Right lobe of liver (tissue), 6 donors: ENCODE measurements around the gene SNRNP48. TPM values are rescaled to one million over a fixed set of nuclear protein-coding genes. Genes with fewer than 3 reads are reported as not detected.

ENCODE experiments used
- ATAC-seq, 4 donors: fragments of 200-7000 bp; cut with Tn5 transposase; one replicate each; pipeline ENCODE4 v1.9.1; 2020; ENCODE audit warnings: mild to moderate bottlenecking in 4 of 4, moderate library complexity in 4 of 4
- DNase-seq, 3 donors: peaks; one replicate each; pipeline ENCODE4 v3.0.0-alpha.2; 2020
- H3K27ac ChIP-seq, 3 donors: fragments of 200-600 bp; one replicate each; pipeline ENCODE4 v1.8.0; 2022
- H3K27me3 ChIP-seq, 2 donors: fragments of 200-600 bp; one replicate each; pipeline ENCODE4 v1.8.0; 2022
- H3K36me3 ChIP-seq, 4 donors: fragments of 200-600 bp; sonication (generic) in 1 of 4; one replicate each; pipeline versions ENCODE4 v1.5.1 to v1.8.0; 2017 to 2022; ENCODE audit warnings: control low read depth in 1 of 4
- H3K4me1 ChIP-seq, 4 donors: fragments of 200-600 bp; sonication (generic) in 1 of 4; one replicate each; pipeline versions ENCODE4 v1.5.1 to v1.8.0; 2017 to 2022; ENCODE audit warnings: control low read depth in 1 of 4
- H3K4me3 ChIP-seq, 3 donors: fragments of 200-600 bp; one replicate each; pipeline ENCODE4 v1.8.0; 2022
- H3K9me3 ChIP-seq, 4 donors: fragments of 200-600 bp; sonication (generic) in 1 of 4; one replicate each; pipeline versions ENCODE4 v1.5.1 to v1.8.0; 2017 to 2022; ENCODE audit warnings: control low read depth in 1 of 4
- CTCF ChIP-seq, 4 donors: fragments of 200-600 bp in 3 of 4; fragments of 450-650 bp in 1 of 4; IDR thresholded peaks; one replicate each; pipeline versions ENCODE4 v1.5.1 to v1.8.0; 2016 to 2022; ENCODE audit warnings: antibody characterized with exemption in 4 of 4, mild to moderate bottlenecking in 2 of 4
- POLR2A ChIP-seq: fragments of 450-650 bp; IDR thresholded peaks from one replicate; pipeline ENCODE4 v1.6.1; 2017; ENCODE audit warnings: antibody characterized with exemption, mild to moderate bottlenecking
- WGBS: methylation state at CpG from one replicate; pipeline ENCODE4 v1.1.6; 2018; ENCODE audit warnings: low coverage, low lambda C conversion rate; ENCODE audit not compliant: insufficient coverage; ENCODE audit errors: missing lambda C conversion rate; 5-methylcytosine and 5-hydroxymethylcytosine counted together
- intact Hi-C, 2 donors: fragments of 100-400 bp; cut with DNase I; formaldehyde crosslinking; loops; one replicate each; pipeline versions ENCODE4 v1.11.2 to v1.14.1; 2022
- long read RNA-seq: library from polyadenylated mRNA; unstranded; transcript quantifications from one replicate; pipeline ENCODE4 v2.0.0, GENCODE V29; 2019
- total RNA-seq, 6 experiments: library from RNA; depleted of rRNA in 2 of 6; stranded (reverse); fragments of >200 nt in 2 of 6; fragmentation: NEBNext Ultra II Directional in 3 of 6; extraction: Animal tissue kit (Norgen Biotek cat#: 25700) in 3 of 6; gene quantifications; one replicate each; pipeline versions ENCODE4 v1.1.0 to v1.2.4, GENCODE V29; 2016 to 2023
- donor health status: DM: no; HTN: yes; CAD: no.
- donor health status: DM: no; HTN: no; CAD: no.
- donor health status: DM: no; HTN: no; CAD: no.
- donor health status: DM: no; HTN: yes; CAD: no.
- donor health status: DM: no; HTN: yes; CAD: no.

Gene SNRNP48
- total RNA-seq, result 10 to 100 TPM in 1 of 6 experiments, 1 to 10 TPM in 5; 4.7 to 13.7 (median 7.0) TPM
- long read RNA-seq, full-length matches to known transcripts, result 2 of 2 reads
- long read RNA-seq, partial matches to known transcripts, result 0 of 2 reads
- long read RNA-seq, other reads (novel, unspliced or antisense), result 0 of 2 reads

- TF ChIP-seq POLR2A (peak; percentile 67), CTCF (IDR thresholded peaks at IDR 0.05) (no peak)
- intact Hi-C loops, result no loop called here
- Histone ChIP-seq H3K4me3 (peak within 1 kb of the TSS; percentile 92 to 96 (median 92)), H3K9me3 (no peaks in the 10 kb centered on the region), H3K27ac (peak within 1 kb of the TSS; percentile 48 to 68 (median 63)), H3K27me3 (no peaks in the 10 kb centered on the region), H3K36me3 (peaks cover 0 to 13% (median 5%) of the 10 kb centered on the region in 4 donors), H3K4me1 (peaks cover 0 to 19% (median 0%) of the 10 kb centered on the region in 4 donors)
- WGBS, result under 1% methylated on average over 23 of the region's 72 CpGs
- peak; percentile 97 to 99 (median 98) for ATAC-seq
- DNase-seq, result peak; percentile 94 to 95 (median 95)
Observed at GRCh38 chr6:7589949-7590917, at the start of gene SNRNP48. Gene SNRNP48 (plus strand): TSS chr6:7590198. CDS start chr6:7590258, 60 bp downstream.

- Histone ChIP-seq H3K27ac (peak overlapping the region in 2 of 3 donors; percentile 24 to 48), H3K27me3 (no peaks in the 10 kb centered on the region), H3K4me1 (peaks cover 0 to 18% (median 0%) of the 10 kb centered on the region in 4 donors), H3K36me3 (no peaks in the 10 kb centered on the region), H3K9me3 (no peaks in the 10 kb centered on the region), H3K4me3 (peak overlapping the region in 1 of 3 donors; percentile 61)
- 49% methylated on average over 17 of the region's 17 CpGs for WGBS
- no peak for TF ChIP-seq CTCF (IDR thresholded peaks at IDR 0.05)
- no peak for TF ChIP-seq POLR2A
- ATAC-seq (no peak), DNase-seq (no peak)
- intact Hi-C loops, result no loop called here
Observed at GRCh38 chr6:7540595-7540994, 49.4 kb upstream of the SNRNP48 start.

GRCh38 chr6:7541175-7542064, 48.6 kb upstream of the SNRNP48 start, which contains the start of gene DSP:
Gene DSP (plus strand): TSS chr6:7541671. CDS start chr6:7541916, 245 bp downstream.
- Histone ChIP-seq H3K4me3 (peak within 1 kb of the TSS; percentile 61 to 83 (median 71)), H3K27me3 (no peaks in the 10 kb centered on the region), H3K36me3 (no peaks in the 10 kb centered on the region), H3K4me1 (peaks cover 0 to 20% (median under 1%) of the 10 kb centered on the region in 4 donors), H3K27ac (peak within 1 kb of the TSS; percentile 87 to 94 (median 92)), H3K9me3 (no peaks in the 10 kb centered on the region)
- ATAC-seq (peak; percentile 70 to 86 (median 78)), DNase-seq (peak; percentile 87 to 92 (median 92))
- WGBS, result 2% methylated on average over 15 of the region's 105 CpGs
- TF ChIP-seq CTCF (IDR thresholded peaks at IDR 0.05) (no peak), POLR2A (peak; percentile 94)
- intact Hi-C loops, result no loop called here
